ENCODE results near the gene GRID1.

The GRID1 gene

GRCh38 chr10:86374664-86375063, 8.1 kb upstream of the GRID1 start:
- no peak overlapping the region for H3K27ac ChIP-seq
- peaks cover 0 to 4% of the 10 kb centered on the region in 2 experiments for H3K4me1 ChIP-seq (ENCODE audit: control insufficient read depth in 1 of 2, insufficient read depth in 1 of 2, low read depth in 1 of 2, low read length in 1 of 2)
- H3K36me3 ChIP-seq, result no peaks in the 10 kb centered on the region
- H3K27me3 ChIP-seq, result peaks cover 95% of the 10 kb centered on the region
- no peaks in the 10 kb centered on the region for H3K9me3 ChIP-seq
- no peak overlapping the region for H3K4me3 ChIP-seq (ENCODE audit: low read depth in 1 of 2, low read length in 1 of 2)
- no peak for TF ChIP-seq CTCF (IDR thresholded peaks at IDR 0.05)

- H3K4me1 ChIP-seq (ENCODE audit: control insufficient read depth in 1 of 2, insufficient read depth in 1 of 2, low read depth in 1 of 2, low read length in 1 of 2), result peaks cover 0 to 4% of the 10 kb centered on the region in 2 experiments
- H3K36me3 ChIP-seq, result no peaks in the 10 kb centered on the region
- TF ChIP-seq CTCF (IDR thresholded peaks at IDR 0.05), result no peak
- peaks cover 97% of the 10 kb centered on the region for H3K27me3 ChIP-seq
- H3K9me3 ChIP-seq, result no peaks in the 10 kb centered on the region
- no peak overlapping the region for H3K27ac ChIP-seq
- H3K4me3 ChIP-seq (ENCODE audit: low read depth in 1 of 2, low read length in 1 of 2), result no peak overlapping the region
Measured at GRCh38 chr10:86373828-86374227, 7.2 kb upstream of the GRID1 start.

- H3K27me3 ChIP-seq, result peaks cover 97% of the 10 kb centered on the region
- H3K9me3 ChIP-seq, result no peaks in the 10 kb centered on the region
- TF ChIP-seq CTCF (IDR thresholded peaks at IDR 0.05), result no peak
Measured at GRCh38 chr10:86373251-86373650, 6.7 kb upstream of the GRID1 start.

GRCh38 chr10:86372784-86373239, 6.2 kb upstream of the GRID1 start:
- Histone ChIP-seq H3K4me3 (ENCODE audit: low read depth in 1 of 2, low read length in 1 of 2) (no peak overlapping the region), H3K4me1 (ENCODE audit: control insufficient read depth in 1 of 2, insufficient read depth in 1 of 2, low read depth in 1 of 2, low read length in 1 of 2) (peaks cover 0 to 4% of the 10 kb centered on the region in 2 experiments), H3K9me3 (no peaks in the 10 kb centered on the region), H3K36me3 (no peaks in the 10 kb centered on the region), H3K27me3 (peaks cover 97% of the 10 kb centered on the region), H3K27ac (no peak overlapping the region)
- no peak for TF ChIP-seq CTCF (IDR thresholded peaks at IDR 0.05)

More at GRCh38 chr10:86373251-86373650, 6.7 kb upstream of the GRID1 start:
- Histone ChIP-seq H3K4me1 (ENCODE audit: control insufficient read depth in 1 of 2, insufficient read depth in 1 of 2, low read depth in 1 of 2, low read length in 1 of 2) (peaks cover 0 to 4% of the 10 kb centered on the region in 2 experiments), H3K4me3 (ENCODE audit: low read depth in 1 of 2, low read length in 1 of 2) (no peak overlapping the region), H3K27ac (no peak overlapping the region), H3K36me3 (no peaks in the 10 kb centered on the region)

- Histone ChIP-seq H3K27ac (no peak overlapping the region), H3K4me3 (ENCODE audit: low read depth in 1 of 2, low read length in 1 of 2) (no peak overlapping the region), H3K36me3 (no peaks in the 10 kb centered on the region), H3K27me3 (peaks cover 97% of the 10 kb centered on the region), H3K9me3 (no peaks in the 10 kb centered on the region), H3K4me1 (ENCODE audit: control insufficient read depth in 1 of 2, insufficient read depth in 1 of 2, low read depth in 1 of 2, low read length in 1 of 2) (peaks cover 0 to 4% of the 10 kb centered on the region in 2 experiments)
- no peak for TF ChIP-seq CTCF (IDR thresholded peaks at IDR 0.05)
Measured at GRCh38 chr10:86372119-86372783, 5.7 kb upstream of the GRID1 start.
